ENCODE results near the gene RFX1.
"Not testable (repeated sequence)": the region's sequence is repeated elsewhere in the genome, so short reads cannot be mapped to it uniquely, and the experiment has no call there.

The RFX1 gene

DNA sequence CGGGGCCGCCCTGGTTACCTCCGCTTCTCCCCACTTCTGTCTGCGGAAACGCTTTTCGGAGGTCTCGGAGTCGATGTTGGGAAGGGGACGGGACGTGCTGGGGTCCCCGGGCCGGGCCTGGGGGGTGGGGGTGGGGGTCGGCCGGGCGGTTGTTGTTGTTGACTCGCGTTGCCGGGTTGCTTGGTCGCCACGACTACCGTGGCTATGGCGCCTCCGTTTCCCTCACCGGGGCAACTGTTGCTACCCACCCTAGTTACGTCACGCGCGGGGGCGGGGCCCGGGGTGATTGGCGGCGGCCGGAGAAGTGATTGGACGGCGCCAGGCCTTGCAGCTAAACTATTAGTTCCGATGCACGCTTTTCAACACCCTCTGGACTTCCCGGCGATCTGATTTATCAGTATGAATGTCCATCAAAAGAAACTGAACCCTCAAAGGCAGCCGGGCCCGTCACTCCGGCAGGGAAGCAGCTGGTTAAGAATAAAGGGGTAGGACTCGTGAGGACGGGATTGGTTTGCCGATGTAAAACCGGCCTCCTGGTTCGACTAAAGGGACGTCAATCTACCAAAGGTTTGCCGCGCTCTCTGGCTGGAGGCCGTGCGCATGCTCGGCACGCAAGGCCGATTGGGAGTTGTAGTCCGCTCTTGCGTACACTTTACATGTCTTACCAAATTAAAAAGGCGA is at the start of gene RFX1:
TSS of gene RFX1 (minus strand) at position 236 of the 681 bp plus-strand sequence. CDS start 12,477 bp downstream, outside the sequence.
- peak; percentile 88 for FAIRE-seq
- DNase-seq (ENCODE audit: low spot score): peak; percentile 100

DNA sequence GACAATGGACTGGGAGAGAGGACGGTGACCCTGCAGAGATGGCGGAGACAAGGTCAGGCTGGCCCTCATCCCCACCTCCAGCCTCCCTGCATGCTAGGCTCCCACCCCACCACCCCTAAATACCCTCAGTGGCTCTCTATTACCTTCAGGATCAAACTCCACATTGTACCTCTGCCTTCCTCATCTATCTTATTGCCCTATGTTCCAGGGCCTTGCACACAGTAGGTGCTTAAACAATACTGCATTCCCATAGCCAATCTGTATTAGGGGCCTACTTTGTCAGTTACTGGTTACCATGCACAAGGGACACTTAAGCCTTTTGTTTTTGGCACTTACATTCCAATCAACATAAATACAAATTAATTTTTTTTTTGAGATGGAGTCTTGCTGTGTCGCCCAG is 49.3 kb upstream of the RFX1 start:
- no peak for DNase-seq (ENCODE audit: low spot score)
- FAIRE-seq: no peak

DNA sequence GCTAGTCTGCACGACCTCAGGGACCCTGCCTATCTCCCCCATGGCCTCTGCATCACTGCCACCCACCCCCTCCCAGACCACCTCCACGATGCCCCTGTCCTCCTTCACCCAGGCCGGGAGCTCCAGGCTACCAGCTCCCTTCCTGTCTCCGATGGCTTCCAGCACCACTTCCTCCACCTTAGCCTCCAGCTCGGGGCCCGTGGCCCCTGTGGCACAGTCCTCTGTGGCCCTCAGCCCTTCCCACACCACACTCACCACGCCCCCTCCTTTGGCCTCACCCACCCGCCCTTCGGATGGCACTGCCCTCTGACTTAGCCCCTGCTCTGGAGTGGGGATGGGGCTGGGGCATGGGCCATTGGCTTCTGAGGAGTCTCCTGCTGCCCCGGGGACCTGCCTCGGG is 48.6 kb upstream of the RFX1 start:
- DNase-seq (ENCODE audit: low spot score) (no peak), FAIRE-seq (no peak)

DNA sequence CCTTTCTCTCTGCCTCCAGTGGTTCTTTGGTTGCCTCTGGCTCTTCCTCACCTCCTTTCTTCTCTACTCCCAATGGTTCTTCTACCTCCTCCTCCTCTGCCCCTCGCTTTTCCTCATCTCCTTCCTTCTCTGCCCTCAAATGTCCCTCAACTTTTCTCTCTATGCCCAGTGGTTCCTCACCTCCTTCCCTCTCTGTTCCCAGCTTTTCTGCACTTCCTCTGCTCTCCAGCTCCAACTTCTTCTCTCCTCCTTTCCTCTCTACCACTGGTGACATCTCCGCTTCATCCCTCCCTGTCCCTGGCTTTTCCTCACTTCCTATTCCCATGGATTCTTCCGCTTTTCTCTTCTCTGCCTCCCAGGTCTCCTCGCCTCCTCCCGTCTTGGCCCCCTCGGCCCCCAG is 48.0 kb upstream of the RFX1 start:
- FAIRE-seq (no peak), DNase-seq (ENCODE audit: low spot score) (no peak)

DNA sequence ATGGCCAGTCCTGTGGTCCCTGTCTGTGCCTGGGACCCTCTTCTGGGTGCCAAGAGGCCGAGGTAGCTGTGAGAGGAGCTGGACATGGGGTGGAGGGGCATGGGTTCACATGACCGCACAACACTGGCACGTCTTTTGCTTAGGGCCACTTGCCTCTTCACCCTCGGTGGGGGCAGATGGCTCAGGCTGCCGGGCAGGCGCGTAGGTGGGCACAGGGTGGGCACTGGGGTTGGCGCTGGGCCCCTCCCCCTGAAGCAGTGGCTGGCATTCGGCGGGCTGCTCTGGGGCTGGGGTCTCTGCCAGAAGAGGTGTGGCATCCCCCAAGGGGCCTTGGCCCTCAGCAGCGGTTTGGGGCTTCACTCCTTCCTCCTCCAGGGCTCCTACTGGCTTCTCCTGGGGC is 47.4 kb upstream of the RFX1 start:
- no peak for DNase-seq (ENCODE audit: low spot score)
- FAIRE-seq: no peak

DNA sequence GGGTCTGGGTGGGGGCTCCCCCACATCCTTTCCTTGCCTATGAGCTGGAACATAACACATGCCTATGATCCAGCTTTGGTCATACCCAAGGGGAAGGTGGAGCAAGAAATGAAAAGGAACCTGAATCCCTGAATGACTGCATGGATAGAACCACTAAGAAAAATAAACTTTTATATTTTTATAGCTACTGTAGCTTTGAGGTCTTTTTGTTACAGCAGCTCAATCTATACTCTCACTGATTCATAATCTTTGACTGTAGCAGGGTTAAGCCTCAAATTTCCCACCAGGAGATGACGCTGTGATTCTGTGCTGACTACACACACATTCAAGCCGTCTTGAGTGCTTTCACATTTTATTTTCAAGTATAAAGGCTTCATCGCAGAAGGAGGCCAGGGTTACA is 46.9 kb upstream of the RFX1 start:
- no peak for FAIRE-seq
- no peak for DNase-seq (ENCODE audit: low spot score)

DNA sequence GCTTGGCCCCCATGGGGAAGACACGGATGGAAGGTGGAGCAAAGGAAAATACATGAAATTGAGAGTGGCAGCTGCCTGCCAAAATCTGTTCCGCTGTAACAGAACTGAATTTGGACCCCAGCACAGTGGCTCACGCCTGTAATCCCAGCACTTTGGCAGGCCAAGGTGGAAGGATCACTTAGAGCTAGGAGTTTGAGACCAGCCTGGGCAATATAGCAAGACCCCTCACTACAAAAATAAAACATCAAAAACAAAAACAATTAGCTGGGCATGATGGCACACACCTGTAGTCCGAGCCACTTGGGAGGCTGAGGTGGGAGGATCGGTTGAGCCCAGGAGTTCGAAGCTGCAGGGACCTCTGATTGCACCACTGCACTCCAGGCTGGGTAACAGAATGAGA is 46.4 kb upstream of the RFX1 start:
- FAIRE-seq: no peak

DNA sequence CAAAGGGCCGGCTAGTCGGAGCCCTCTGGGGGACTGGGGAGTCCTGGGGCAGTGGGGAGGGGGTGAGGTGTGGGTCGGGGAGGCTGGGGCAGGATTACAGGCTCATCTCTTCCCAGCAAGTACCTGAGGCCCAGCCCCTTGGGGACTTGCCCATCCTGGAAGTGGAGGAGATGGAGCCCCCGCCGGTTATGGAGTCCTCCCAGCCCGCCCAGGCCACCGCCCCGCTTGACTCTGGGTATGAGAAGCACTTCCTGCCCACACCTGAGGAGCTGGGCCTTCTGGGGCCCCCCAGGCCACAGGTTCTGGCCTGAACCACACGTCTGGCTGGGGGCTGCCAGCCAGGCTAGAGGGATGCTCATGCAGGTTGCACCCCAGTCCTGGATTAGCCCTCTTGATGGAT is 45.9 kb upstream of the RFX1 start:
- DNase-seq (ENCODE audit: low spot score): no peak
- FAIRE-seq: no peak

More for the DNA sequence above, 46.4 kb upstream of the RFX1 start:
- no peak for DNase-seq (ENCODE audit: low spot score)

DNA sequence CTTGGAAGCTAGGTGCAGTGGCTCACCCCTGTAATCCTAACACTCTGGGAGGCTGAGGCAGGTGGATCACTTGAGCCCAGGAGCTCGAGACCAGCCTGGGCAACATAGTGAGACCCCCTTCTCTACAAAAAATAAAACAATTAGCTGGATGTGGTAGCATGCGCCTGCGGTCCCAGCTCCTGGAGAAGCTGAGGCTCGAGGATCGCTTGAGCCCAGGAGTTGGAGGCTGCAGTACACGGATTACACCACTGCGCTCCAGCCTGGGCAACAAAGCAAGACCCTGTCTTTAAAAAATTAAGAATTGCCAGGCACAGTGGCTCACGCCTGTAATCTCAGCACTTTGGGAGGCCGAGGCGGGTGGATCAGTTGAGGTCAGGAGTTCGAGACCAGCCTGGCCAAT is 44.8 kb upstream of the RFX1 start:
- not testable (repeated sequence) for DNase-seq (ENCODE audit: low spot score); FAIRE-seq

DNA sequence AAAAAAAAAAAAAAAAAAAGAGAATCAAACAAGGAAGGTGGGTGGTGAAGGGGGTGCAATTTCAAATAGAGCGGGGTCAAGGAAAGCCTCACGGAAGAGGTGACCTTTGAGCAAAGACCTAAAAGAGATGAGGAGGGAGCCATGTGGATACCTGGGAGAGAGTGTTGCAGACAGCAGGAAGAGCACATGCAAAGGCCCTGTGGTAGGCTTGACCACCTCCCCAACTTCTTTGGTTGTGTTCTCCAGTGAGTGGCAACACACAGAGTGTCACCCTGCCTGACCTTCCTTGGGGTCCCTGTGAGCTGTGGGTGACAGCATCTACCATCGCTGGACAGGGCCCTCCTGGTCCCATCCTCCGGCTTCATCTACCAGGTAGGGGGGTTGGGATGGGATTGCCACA is 44.4 kb upstream of the RFX1 start:
- DNase-seq (ENCODE audit: low spot score): no peak
- no peak for FAIRE-seq

DNA sequence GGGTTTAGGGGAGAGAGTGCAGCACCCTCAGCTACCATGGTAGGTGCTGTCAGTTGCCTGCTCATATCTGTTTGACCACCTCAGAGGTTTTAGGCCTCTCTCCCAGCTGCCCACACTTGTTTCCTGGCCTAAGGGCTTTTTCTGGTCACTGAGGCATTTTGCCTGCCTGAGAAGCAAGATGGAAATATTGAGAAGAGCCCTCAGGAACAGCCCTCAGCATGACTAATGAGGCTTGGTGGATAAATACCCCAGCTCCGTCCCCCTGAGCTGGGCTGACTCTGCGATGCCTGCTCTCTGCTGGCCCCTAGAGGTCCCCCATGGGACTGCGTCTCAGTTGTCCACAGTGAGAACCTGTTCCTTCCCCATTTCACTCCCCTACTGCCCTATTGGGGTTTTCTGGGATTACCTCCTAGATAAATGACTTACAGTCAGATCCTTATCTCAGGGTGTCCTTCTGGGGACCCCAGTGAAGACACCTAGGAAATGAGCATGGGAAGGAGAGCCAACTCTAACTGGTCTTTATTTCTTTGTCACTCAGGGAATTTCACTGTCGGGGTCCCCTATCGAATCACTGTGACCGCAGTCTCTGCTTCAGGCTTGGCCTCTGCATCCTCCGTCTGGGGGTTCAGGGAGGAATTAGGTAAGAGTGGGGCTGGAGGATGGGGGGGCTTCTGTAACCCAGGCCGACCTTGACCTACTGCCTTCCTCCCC is 42.5 kb upstream of the RFX1 start:
- DNase-seq (ENCODE audit: low spot score) (peak; percentile 14), FAIRE-seq (no peak)

DNA sequence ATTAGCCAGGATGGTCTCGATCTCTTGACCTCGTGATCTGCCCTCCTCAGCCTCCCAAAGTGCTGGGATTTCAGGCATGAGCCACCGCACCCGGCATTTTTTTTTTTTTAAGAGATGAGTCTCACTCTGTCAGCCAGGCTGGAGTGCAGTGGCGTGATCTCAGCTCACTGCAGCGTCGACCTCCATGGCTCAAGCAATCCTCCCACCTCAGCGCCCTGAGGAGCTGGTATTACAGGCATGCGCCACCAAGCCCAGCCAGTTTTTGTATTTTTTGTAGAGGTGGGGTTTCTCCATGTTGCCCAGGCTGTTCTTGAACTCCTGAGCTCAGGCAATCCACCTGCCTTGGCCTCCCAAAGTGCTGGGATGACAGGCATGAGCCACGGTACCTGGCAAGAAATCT is 41.7 kb upstream of the RFX1 start:
- DNase-seq (ENCODE audit: low spot score); FAIRE-seq: not testable (repeated sequence)

DNA sequence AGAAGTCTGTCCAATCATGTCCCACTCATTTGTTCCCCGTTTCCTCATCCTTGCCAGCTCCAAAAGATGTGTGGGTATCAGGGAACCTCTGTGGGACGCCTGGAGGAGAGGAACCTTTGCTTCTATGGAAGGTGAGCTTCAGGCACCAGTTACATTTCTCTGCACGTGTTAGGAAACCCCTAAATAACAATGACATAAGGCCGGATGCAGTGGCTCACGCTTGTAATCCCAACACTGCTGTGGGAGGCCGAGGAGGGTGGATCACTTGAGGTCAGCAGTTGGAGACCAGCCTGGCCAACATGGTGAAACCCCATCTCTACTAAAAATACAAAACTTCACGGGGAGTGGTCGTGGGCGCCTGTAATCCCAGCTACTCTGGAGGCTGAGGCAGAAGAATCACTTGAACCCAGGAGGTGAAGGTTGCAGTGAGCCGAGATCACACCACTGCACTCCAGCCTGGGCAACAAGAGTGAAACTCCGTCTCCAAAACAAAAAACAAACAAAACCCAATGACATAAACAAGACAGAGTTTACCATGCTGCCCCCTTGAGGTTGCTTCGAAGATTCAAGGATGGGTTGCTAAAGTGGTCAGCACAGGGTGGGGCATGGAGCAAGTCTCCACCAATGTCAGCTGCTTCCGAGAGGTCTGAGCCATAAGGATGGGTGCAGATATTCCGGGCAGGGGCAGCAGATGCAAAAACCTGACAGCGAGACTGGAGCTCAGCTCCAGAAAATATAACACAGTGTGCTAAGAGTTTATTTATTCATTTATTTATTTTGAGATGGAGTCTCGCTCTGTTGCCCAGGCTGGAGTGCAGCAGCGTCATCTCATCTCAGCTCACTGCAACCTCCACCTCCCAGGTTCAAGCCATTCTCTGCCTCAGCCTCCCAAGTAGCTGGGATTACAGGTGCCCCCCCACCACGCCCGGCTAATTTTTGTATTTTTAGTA is 36.8 kb upstream of the RFX1 start:
- DNase-seq (ENCODE audit: low spot score); FAIRE-seq: not testable (repeated sequence)

DNA sequence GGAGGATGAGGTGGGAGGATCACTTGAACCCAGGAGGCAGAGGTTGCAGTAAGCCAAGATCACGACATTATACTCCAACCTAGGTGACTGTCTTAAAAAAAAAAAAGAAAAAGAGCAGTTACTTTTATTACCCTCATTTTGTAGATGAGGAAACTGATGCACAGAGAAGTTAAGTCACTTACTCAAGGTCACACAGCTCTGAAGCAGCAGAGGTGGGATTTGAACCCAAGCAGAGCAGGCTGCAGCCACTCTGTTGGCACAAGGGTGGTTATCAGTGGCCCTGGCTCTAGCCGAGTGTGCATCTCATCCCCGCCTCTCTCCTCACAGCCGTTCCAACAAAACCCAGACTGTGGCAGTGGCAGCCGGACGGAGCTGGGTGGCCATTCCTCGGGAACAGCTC is 33.1 kb upstream of the RFX1 start:
- DNase-seq (ENCODE audit: low spot score) (no peak), FAIRE-seq (no peak)

DNA sequence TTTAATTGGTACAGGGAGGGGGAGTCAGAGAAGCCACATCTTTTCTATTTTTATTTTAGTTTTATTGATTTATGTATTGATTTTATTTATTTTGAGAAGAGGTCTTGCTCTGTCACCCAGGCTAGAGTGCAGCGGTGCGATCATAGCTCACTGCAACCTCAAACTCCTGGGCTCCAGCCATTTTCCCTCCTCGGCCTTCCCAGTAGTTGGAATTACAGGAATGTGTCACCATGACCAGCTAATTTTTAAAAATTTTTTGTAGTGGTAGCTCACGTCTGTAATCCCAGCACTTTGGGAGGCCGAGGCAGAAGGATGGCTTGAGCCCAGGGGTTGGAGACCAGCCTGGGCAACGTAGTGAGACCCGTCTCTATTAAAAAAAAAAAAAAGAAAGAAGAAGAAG is 29.6 kb upstream of the RFX1 start:
- DNase-seq (ENCODE audit: low spot score) (no peak), FAIRE-seq (no peak)

DNA sequence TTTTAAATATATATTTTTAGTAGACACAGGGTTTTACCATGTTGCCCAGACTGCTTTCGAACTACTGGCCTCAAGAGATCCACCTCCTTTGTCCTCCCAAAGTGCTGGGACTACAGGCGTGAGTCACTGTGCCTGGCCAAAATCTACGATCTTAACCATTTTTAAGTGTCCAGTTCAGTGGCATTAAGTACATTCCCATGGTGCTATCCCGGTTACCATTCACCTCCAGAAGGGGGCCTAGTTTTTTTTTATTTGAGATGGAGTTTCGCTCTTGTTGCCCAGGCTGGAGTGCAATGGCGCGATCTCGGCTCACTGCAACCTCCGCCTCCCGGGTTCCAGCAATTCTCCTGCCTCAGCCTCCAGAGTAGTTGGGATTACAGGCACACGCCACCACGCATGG is 29.0 kb upstream of the RFX1 start:
- DNase-seq (ENCODE audit: low spot score); FAIRE-seq: not testable (repeated sequence)

DNA sequence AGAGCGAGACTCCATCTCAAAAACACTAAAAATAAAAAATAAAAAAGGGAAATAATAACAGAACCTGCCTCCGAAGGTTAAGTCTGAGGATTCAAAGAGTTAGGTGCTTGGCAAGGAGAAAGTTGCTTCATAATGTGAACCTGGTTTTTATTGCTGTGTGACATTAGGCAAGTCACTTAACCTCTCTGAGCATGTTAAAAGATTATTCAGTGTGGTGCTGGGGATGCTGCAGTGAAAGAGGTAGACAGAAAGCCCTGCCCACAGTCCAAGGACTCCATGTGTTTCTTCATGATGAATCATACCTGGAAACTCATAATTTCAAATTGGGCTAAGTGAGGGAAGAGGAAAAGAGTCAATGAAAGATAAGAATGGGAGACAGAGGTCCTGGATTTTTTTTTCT is 27.8 kb upstream of the RFX1 start:
- FAIRE-seq: no peak
- DNase-seq (ENCODE audit: low spot score): no peak

DNA sequence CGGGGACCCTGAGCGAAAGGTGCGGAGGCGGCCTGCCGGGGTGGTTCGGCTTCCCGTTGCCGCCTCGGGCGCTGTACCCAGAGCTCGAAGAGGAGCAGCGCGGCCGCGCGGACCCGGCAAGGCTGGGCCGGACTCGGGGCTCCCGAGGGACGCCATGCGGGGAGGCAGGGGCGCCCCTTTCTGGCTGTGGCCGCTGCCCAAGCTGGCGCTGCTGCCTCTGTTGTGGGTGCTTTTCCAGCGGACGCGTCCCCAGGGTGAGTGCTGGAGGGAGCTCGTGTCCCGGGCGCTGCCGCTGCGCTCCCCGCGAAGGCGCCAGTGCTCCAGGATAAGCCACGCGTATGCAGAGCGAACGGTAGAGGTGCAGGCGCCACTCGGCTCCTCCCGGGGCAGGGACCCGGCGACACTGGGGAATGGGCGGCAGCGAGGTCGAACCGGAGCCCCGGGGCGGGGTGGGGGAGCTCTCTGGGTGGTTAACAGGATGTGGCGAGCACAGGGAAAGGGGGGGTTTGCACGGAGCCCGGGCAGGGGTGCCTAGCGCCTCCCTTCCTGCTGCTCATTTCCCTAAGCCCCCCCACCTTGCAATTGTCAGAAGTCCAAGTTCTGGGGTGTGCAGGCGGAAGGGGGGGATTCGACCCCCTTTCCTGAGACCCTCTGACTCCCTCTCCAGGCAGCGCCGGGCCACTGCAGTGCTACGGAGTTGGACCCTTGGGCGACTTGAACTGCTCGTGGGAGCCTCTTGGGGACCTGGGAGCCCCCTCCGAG is 25.8 kb upstream of the RFX1 start, which contains the start of gene IL27RA:
TSS of gene IL27RA (plus strand) at position 44 of the 762 bp plus-strand sequence. CDS start at position 155, 111 bp downstream.
- DNase-seq (ENCODE audit: low spot score): no peak

DNA sequence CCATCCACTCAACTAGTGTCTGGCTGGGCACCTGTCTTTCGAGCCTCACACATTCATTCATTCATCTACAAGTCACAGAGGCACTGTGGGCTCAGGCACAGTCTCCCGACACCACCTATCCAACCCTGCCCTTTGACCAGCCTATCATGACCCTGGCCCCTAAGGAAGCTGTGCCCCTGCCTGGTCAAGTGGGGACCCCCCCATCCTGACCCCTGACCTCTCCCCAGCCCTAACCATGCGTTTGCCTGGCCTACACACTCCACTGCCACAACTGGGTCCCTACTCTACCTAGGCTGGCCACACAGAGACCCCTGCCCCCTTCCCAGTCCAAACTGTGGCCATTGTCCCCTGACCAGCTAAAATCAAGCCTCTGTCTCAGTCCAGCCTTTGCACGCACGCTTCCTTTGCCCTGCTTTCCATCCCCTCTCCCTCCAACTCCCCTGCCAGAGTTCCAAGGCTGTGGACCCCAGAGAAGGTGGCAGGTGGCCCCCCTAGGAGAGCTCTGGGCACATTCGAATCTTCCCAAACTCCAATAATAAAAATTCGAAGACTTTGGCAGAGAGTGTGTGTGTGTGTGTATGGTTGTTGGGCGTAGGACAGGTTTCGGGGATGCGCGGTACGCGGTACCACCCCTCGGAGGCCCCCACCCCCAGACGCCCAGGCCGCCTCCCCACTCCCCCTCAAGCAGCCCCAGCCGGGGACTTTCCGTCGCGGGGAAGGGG is 25.0 kb upstream of the RFX1 start:
- no peak for FAIRE-seq
- DNase-seq (ENCODE audit: low spot score): no peak

More for the DNA sequence above, 25.8 kb upstream of the RFX1 start, which contains the start of gene IL27RA:
- FAIRE-seq: no peak

DNA sequence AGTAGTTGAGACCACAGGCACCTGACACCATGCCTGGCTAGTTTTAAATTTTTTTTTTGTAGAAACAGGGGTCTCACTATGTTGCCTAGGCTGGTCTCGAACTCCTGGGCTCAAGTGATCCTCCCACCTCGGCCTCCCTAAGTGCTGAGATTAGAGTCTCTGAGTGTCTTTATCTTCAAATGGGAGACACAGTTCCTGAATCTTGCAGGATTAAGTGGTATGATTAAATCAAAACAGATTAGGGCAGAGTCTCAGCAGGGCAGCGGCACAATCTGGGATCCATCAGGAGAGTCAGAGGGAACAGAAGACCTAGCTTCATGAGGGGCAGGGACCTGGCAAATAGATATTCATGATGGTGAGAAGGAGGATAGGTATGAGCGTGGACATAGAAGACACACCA is 22.8 kb upstream of the RFX1 start:
- no peak for FAIRE-seq
- no peak for DNase-seq (ENCODE audit: low spot score)
